ENCODE results near the gene TRAIP. TPM values are rescaled to one million over a fixed set of nuclear protein-coding genes. Genes with fewer than 3 reads are reported as not detected.
A peak's percentile ranks its signal among the peaks of the same experiment; 100 is the strongest.
"Not testable (repeated sequence)": the region's sequence is repeated elsewhere in the genome, so short reads cannot be mapped to it uniquely, and the experiment has no call there.

Gene TRAIP
- 10 to 100 TPM in 3 of 4 donors, 1 to 10 TPM in 1; 7.6 to 11.8 (median 10.9) TPM for polyA plus RNA-seq (ENCODE audit: insufficient read length in 4 of 4)

- DNase-seq (ENCODE audit: low read depth in 4 of 4, low spot score in 3 of 4) = peak; percentile 84 to 95 (median 88)
These were observed at the start of gene TRAIP for GRCh38 chr3:49856181-49857005. Gene TRAIP, minus strand, starts transcription at chr3:49856564. Its CDS starts 111 bp downstream, at chr3:49856453.

- not testable (repeated sequence) for DNase-seq (ENCODE audit: low read depth in 4 of 4, low spot score in 3 of 4)
These were observed 48.1 kb upstream of the TRAIP start for GRCh38 chr3:49904448-49904847.

GRCh38 chr3:49903451-49904424, 47.4 kb upstream of the TRAIP start, which contains the start of gene MST1R:
Gene MST1R, minus strand, starts transcription at chr3:49903873. Its CDS starts 264 bp downstream, at chr3:49903609.
- DNase-seq (ENCODE audit: low read depth in 4 of 4, low spot score in 3 of 4) = peak in 2 of 4 donors; percentile 36 to 37

- no peak for DNase-seq (ENCODE audit: low read depth in 4 of 4, low spot score in 3 of 4)
These were observed 46.4 kb upstream of the TRAIP start for GRCh38 chr3:49902511-49903345.

- no peak for DNase-seq (ENCODE audit: low read depth in 4 of 4, low spot score in 3 of 4)
These were observed 45.3 kb upstream of the TRAIP start for GRCh38 chr3:49901366-49902339.

- no peak for DNase-seq (ENCODE audit: low read depth in 4 of 4, low spot score in 3 of 4)
These were observed 44.3 kb upstream of the TRAIP start for GRCh38 chr3:49900491-49901153.

- no peak for DNase-seq (ENCODE audit: low read depth in 4 of 4, low spot score in 3 of 4)
These were observed 43.5 kb upstream of the TRAIP start for GRCh38 chr3:49899815-49900214.

- DNase-seq (ENCODE audit: low read depth in 4 of 4, low spot score in 3 of 4) = no peak
These were observed 42.6 kb upstream of the TRAIP start for GRCh38 chr3:49898991-49899390.

GRCh38 chr3:49896345-49896744, 40.0 kb upstream of the TRAIP start:
- DNase-seq (ENCODE audit: low read depth in 4 of 4, low spot score in 3 of 4) = no peak

GRCh38 chr3:49895791-49896190, 39.4 kb upstream of the TRAIP start:
- no peak for DNase-seq (ENCODE audit: low read depth in 4 of 4, low spot score in 3 of 4)

- no peak for DNase-seq (ENCODE audit: low read depth in 4 of 4, low spot score in 3 of 4)
These were observed 32.9 kb upstream of the TRAIP start for GRCh38 chr3:49889296-49889695.

GRCh38 chr3:49886922-49887265, 30.5 kb upstream of the TRAIP start:
- DNase-seq (ENCODE audit: low read depth in 4 of 4, low spot score in 3 of 4) = no peak

- DNase-seq (ENCODE audit: low read depth in 4 of 4, low spot score in 3 of 4) = no peak
These were observed 27.6 kb upstream of the TRAIP start for GRCh38 chr3:49883998-49884397.

- DNase-seq (ENCODE audit: low read depth in 4 of 4, low spot score in 3 of 4) = no peak
These were observed 25.8 kb upstream of the TRAIP start for GRCh38 chr3:49882166-49882565.

- no peak for DNase-seq (ENCODE audit: low read depth in 4 of 4, low spot score in 3 of 4)
These were observed 24.4 kb upstream of the TRAIP start for GRCh38 chr3:49880581-49881315.

- no peak for DNase-seq (ENCODE audit: low read depth in 4 of 4, low spot score in 3 of 4)
These were observed 23.4 kb upstream of the TRAIP start for GRCh38 chr3:49879721-49880120.

- no peak for DNase-seq (ENCODE audit: low read depth in 4 of 4, low spot score in 3 of 4)
These were observed 22.3 kb upstream of the TRAIP start for GRCh38 chr3:49878686-49879085.

GRCh38 chr3:49877716-49878115, 21.4 kb upstream of the TRAIP start:
- no peak for DNase-seq (ENCODE audit: low read depth in 4 of 4, low spot score in 3 of 4)

Data from left renal pelvis (tissue), 4 donors.